CD14-positive monocyte (primary cell): ENCODE data around the gene KRT2. TPM values are rescaled to one million over a fixed set of nuclear protein-coding genes. Genes with fewer than 3 reads are reported as not detected.

ENCODE experiments used
- DNase-seq, 3 donors: peaks; one replicate each; pipeline ENCODE4 v3.0.0-alpha.2; 2011 to 2022
- H2AFZ ChIP-seq: 2 replicates; pipeline ENCODE4 v1.6.0; 2012; ENCODE audit warnings: mild to moderate bottlenecking, low read depth, low read length, inconsistent platforms; ENCODE audit not compliant: insufficient read depth, poor library complexity, severe bottlenecking
- H3K27ac ChIP-seq, 2 donors: 1 replicate in 1 of 2; 2 replicates in 1 of 2; pipeline ENCODE4 v1.5.1; 2012 to 2013; ENCODE audit warnings: low read length in 2 of 2, control low read depth in 1 of 2, inconsistent platforms in 1 of 2, low read depth in 1 of 2, mild to moderate bottlenecking in 1 of 2
- H3K27me3 ChIP-seq, 2 donors: one replicate each; pipeline versions ENCODE4 v1.6.0 to v1.6.1; 2011 to 2013; ENCODE audit warnings: low read length in 2 of 2; ENCODE audit not compliant: control insufficient read depth in 2 of 2, insufficient read depth in 2 of 2
- H3K36me3 ChIP-seq, 2 donors: replicated peaks in 1 of 2; 1 replicate in 1 of 2; 2 replicates in 1 of 2; pipeline versions ENCODE4 v1.5.1 to v1.6.1; 2012 to 2013; ENCODE audit warnings: low read length in 2 of 2, control low read depth in 1 of 2, inconsistent platforms in 1 of 2, mild to moderate bottlenecking in 1 of 2; ENCODE audit not compliant: insufficient read depth in 2 of 2, control insufficient read depth in 1 of 2
- H3K4me1 ChIP-seq, 2 donors: 1 replicate in 1 of 2; 2 replicates in 1 of 2; pipeline versions ENCODE4 v1.5.1 to v1.6.1; 2012 to 2013; ENCODE audit warnings: low read length in 2 of 2, control low read depth in 1 of 2, inconsistent platforms in 1 of 2, mild to moderate bottlenecking in 1 of 2, moderate library complexity in 1 of 2; ENCODE audit not compliant: insufficient read depth in 2 of 2, control insufficient read depth in 1 of 2
- H3K4me2 ChIP-seq: replicated peaks from 2 replicates; pipeline ENCODE3; 2012; ENCODE audit warnings: low read length, moderate library complexity, mild to moderate bottlenecking; ENCODE audit not compliant: poor library complexity, severe bottlenecking; ENCODE audit errors: extremely low read depth
- H3K4me3 ChIP-seq, 3 experiments: fragments of 200-600 bp in 1 of 3; sonication (generic) in 1 of 3; replicated peaks in 1 of 3; 1 replicate in 2 of 3; 2 replicates in 1 of 3; pipeline ENCODE4 v1.5.1; 2011 to 2013; ENCODE audit warnings: low read length in 3 of 3, mild to moderate bottlenecking in 3 of 3, control low read depth in 2 of 3, low read depth in 2 of 3, inconsistent platforms in 1 of 3, moderate library complexity in 1 of 3
- H3K79me2 ChIP-seq: 2 replicates; pipeline ENCODE4 v1.6.0; 2012; ENCODE audit warnings: mild to moderate bottlenecking, control low read depth, inconsistent platforms, low read length, moderate library complexity; ENCODE audit not compliant: insufficient read depth
- H3K9ac ChIP-seq: 2 replicates; pipeline ENCODE4 v1.6.0; 2017; ENCODE audit warnings: low read length, mild to moderate bottlenecking; ENCODE audit not compliant: insufficient read depth, poor library complexity, severe bottlenecking
- H3K9me3 ChIP-seq, 2 donors: replicated peaks in 1 of 2; 1 replicate in 1 of 2; 2 replicates in 1 of 2; pipeline versions ENCODE4 v1.5.1 to v1.6.1; 2012 to 2013; ENCODE audit warnings: low read length in 2 of 2, control low read depth in 1 of 2; ENCODE audit not compliant: control insufficient read depth in 1 of 2, insufficient read depth in 1 of 2
- H4K20me1 ChIP-seq: 2 replicates; pipeline ENCODE4 v1.6.0; 2012; ENCODE audit warnings: mild to moderate bottlenecking, low read length, control low read depth, moderate library complexity; ENCODE audit not compliant: insufficient read depth
- H3K27ac Mint-ChIP-seq, 7 donors: one replicate each; pipeline ENCODE4 v1.8.0; 2020; ENCODE audit warnings: mild to moderate bottlenecking in 7 of 7, mixed read lengths in 7 of 7, moderate library complexity in 6 of 7, inconsistent platforms in 2 of 7
- H3K27me3 Mint-ChIP-seq, 3 donors: one replicate each; pipeline ENCODE4 v1.8.0; 2021 to 2022; ENCODE audit warnings: low read depth in 3 of 3, mild to moderate bottlenecking in 3 of 3, mixed read lengths in 3 of 3, moderate library complexity in 3 of 3, inconsistent platforms in 1 of 3
- H3K36me3 Mint-ChIP-seq, 2 donors: one replicate each; pipeline ENCODE4 v1.8.0; 2020; ENCODE audit warnings: mixed read lengths in 2 of 2, inconsistent platforms in 1 of 2, mild to moderate bottlenecking in 1 of 2
- H3K4me1 Mint-ChIP-seq: one replicate; pipeline ENCODE4 v1.8.0; 2020; ENCODE audit warnings: mild to moderate bottlenecking, mixed read lengths
- H3K4me3 Mint-ChIP-seq, 2 donors: one replicate each; pipeline ENCODE4 v1.8.0; 2020; ENCODE audit warnings: mild to moderate bottlenecking in 2 of 2, mixed read lengths in 2 of 2, moderate library complexity in 1 of 2
- H3K9me3 Mint-ChIP-seq, 7 donors: one replicate each; pipeline ENCODE4 v1.8.0; 2020 to 2022; ENCODE audit warnings: mixed read lengths in 7 of 7, mild to moderate bottlenecking in 6 of 7, moderate library complexity in 6 of 7, inconsistent platforms in 2 of 7
- WGBS: methylation state at CpG from one replicate; pipeline ENCODE4 v1.1.5; 2013; ENCODE audit warnings: missing lambda C conversion rate; ENCODE audit not compliant: insufficient coverage; 5-methylcytosine and 5-hydroxymethylcytosine counted together
- intact Hi-C, 2 donors: fragments of 100-400 bp; cut with micrococcal nuclease; formaldehyde crosslinking; loops; one replicate each; pipeline versions ENCODE4 v1.15.0 to v1.15.1; 2023
- polyA plus RNA-seq, 3 donors: library from polyadenylated mRNA; depleted of rRNA in 1 of 3; unstranded in 2 of 3; stranded (reverse) in 1 of 3; fragments of 300-500 nt in 2 of 3; fragments of >200 nt in 1 of 3; fragmentation: Illumina TruSeq in 2 of 3; gene quantifications; 1 replicate in 2 of 3; 2 replicates in 1 of 3; pipeline ENCODE4 v1.2.3, GENCODE V29; 2012 to 2021
- TF ChIP-seq, protein P1 (sequence below): fragments of 200-600 bp; IDR thresholded peaks from one replicate; pipeline ENCODE4 v1.8.0; 2022; ENCODE audit warnings: antibody characterized with exemption, mild to moderate bottlenecking

KRT2 gene
- polyA plus RNA-seq, 3 donors = not detected

- H3K36me3 Mint-ChIP-seq = no peaks in the 10 kb centered on the region
- no peaks in the 10 kb centered on the region for H3K79me2 ChIP-seq
- no peak overlapping the region for H3K27ac ChIP-seq
- H3K27me3 ChIP-seq = no peaks in the 10 kb centered on the region
- no peaks in the 10 kb centered on the region for H4K20me1 ChIP-seq
- intact Hi-C loops = no loop called here
- H3K4me3 Mint-ChIP-seq = no peak overlapping the region
- no peak overlapping the region for H2AFZ ChIP-seq
- peaks cover 0 to 4% (median 2%) of the 10 kb centered on the region in 3 donors for H3K27me3 Mint-ChIP-seq
- H3K36me3 ChIP-seq = no peaks in the 10 kb centered on the region
- H3K9me3 Mint-ChIP-seq = peaks cover 0 to 2% (median 0%) of the 10 kb centered on the region in 7 donors
- no peak for DNase-seq
- TF ChIP-seq, protein P1, sequence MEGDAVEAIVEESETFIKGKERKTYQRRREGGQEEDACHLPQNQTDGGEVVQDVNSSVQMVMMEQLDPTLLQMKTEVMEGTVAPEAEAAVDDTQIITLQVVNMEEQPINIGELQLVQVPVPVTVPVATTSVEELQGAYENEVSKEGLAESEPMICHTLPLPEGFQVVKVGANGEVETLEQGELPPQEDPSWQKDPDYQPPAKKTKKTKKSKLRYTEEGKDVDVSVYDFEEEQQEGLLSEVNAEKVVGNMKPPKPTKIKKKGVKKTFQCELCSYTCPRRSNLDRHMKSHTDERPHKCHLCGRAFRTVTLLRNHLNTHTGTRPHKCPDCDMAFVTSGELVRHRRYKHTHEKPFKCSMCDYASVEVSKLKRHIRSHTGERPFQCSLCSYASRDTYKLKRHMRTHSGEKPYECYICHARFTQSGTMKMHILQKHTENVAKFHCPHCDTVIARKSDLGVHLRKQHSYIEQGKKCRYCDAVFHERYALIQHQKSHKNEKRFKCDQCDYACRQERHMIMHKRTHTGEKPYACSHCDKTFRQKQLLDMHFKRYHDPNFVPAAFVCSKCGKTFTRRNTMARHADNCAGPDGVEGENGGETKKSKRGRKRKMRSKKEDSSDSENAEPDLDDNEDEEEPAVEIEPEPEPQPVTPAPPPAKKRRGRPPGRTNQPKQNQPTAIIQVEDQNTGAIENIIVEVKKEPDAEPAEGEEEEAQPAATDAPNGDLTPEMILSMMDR = no peak
- H3K27ac Mint-ChIP-seq = no peak overlapping the region
- H3K9me3 ChIP-seq = no peaks in the 10 kb centered on the region
- H3K4me3 ChIP-seq = no peak overlapping the region
- no peaks in the 10 kb centered on the region for H3K4me1 ChIP-seq
- H3K4me1 Mint-ChIP-seq = no peaks in the 10 kb centered on the region
- no peak overlapping the region for H3K4me2 ChIP-seq
- H3K9ac ChIP-seq = no peak overlapping the region
- WGBS = 100% methylated on average over 1 of the region's 3 CpGs
Observed at GRCh38 chr12:52660934-52661499, 9.0 kb upstream of the KRT2 start.

DNA sequence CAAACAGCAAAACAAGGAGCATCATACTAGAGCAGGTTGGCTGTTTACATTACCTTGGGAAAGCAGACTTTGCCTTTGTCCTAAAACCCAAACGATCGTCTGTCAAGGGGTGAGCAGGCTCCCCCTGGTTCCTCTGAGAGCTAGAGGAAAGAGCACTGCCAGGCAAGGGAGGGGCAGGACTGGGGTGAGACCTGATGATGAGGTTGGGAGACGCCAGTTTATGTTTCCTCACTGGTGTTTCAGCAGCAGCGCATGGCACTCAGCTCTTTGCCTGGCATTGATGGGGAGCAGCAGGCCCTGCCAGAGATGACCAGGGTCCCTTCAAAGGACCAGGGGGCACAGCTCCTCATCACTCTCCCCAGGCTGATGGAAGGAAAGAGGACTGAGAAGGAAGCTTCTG, 7.9 kb upstream of the KRT2 start:
- H4K20me1 ChIP-seq = no peaks in the 10 kb centered on the region
- no peaks in the 10 kb centered on the region for H3K27me3 ChIP-seq
- Mint-ChIP-seq H3K9me3 (peaks cover 0 to 2% (median 0%) of the 10 kb centered on the region in 7 donors), H3K4me1 (no peaks in the 10 kb centered on the region), H3K36me3 (no peaks in the 10 kb centered on the region), H3K27ac (no peak overlapping the region), H3K27me3 (peaks cover 0 to 8% (median 2%) of the 10 kb centered on the region in 3 donors), H3K4me3 (no peak overlapping the region)
- no peaks in the 10 kb centered on the region for H3K4me1 ChIP-seq
- no peaks in the 10 kb centered on the region for H3K36me3 ChIP-seq
- intact Hi-C loops = no loop called here
- TF ChIP-seq, protein P1 = no peak
- H3K4me2 ChIP-seq = no peak overlapping the region
- H3K27ac ChIP-seq = no peak overlapping the region
- H3K9ac ChIP-seq = no peak overlapping the region
- H3K4me3 ChIP-seq = no peak overlapping the region
- no peak for DNase-seq
- no peaks in the 10 kb centered on the region for H3K9me3 ChIP-seq
- no peaks in the 10 kb centered on the region for H3K79me2 ChIP-seq
- no peak overlapping the region for H2AFZ ChIP-seq
- 84% methylated on average over 4 of the region's 4 CpGs for WGBS
